CD4-positive, CD25-positive, alpha-beta regulatory T cell (primary cell): ENCODE data around the gene AGXT2. TPM values are rescaled to one million over a fixed set of nuclear protein-coding genes. Genes with fewer than 3 reads are reported as not detected.

Source experiments
- ATAC-seq, 2 donors: fragments of 150-1000 bp; cut with Tn5 transposase; one replicate each; pipeline ENCODE4 v1.10.0; 2021; ENCODE audit warnings: low read depth in 2 of 2, moderate number of reproducible peaks in 2 of 2, moderate library complexity in 1 of 2
- DNase-seq, 3 donors: peaks; one replicate each; pipeline versions ENCODE4 v3.0.0 to v3.0.0-alpha.2; 2012 to 2022; ENCODE audit warnings: mixed read lengths in 1 of 3
- H3K27ac ChIP-seq: one replicate; pipeline ENCODE4 v1.7.0; 2013; ENCODE audit warnings: mild to moderate bottlenecking, low read length; ENCODE audit not compliant: insufficient read depth, poor library complexity, severe bottlenecking
- H3K27me3 ChIP-seq: one replicate; pipeline ENCODE4 v1.7.0; 2013; ENCODE audit warnings: low read length; ENCODE audit not compliant: control insufficient read depth, insufficient read depth
- H3K36me3 ChIP-seq: one replicate; pipeline ENCODE4 v1.7.0; 2013; ENCODE audit warnings: mild to moderate bottlenecking, low read length, moderate library complexity; ENCODE audit not compliant: control insufficient read depth, insufficient read depth
- H3K4me1 ChIP-seq: 2 replicates; pipeline ENCODE4 v1.7.0; 2013; ENCODE audit warnings: mild to moderate bottlenecking, low read length; ENCODE audit not compliant: insufficient read depth, control insufficient read depth, poor library complexity, severe bottlenecking
- H3K4me3 ChIP-seq: one replicate; pipeline ENCODE4 v1.7.0; 2013; ENCODE audit warnings: low read depth, mild to moderate bottlenecking, low read length, moderate library complexity
- H3K9me3 ChIP-seq, 2 experiments: 1 replicate in 1 of 2; 2 replicates in 1 of 2; pipeline ENCODE4 v1.7.0; 2013; ENCODE audit warnings: low read length in 2 of 2, mild to moderate bottlenecking in 1 of 2, moderate library complexity in 1 of 2; ENCODE audit not compliant: control insufficient read depth in 2 of 2
- H3K27ac Mint-ChIP-seq, 3 donors: one replicate each; pipeline ENCODE4 v1.8.0; 2020 to 2022; ENCODE audit warnings: mild to moderate bottlenecking in 3 of 3, mixed read lengths in 3 of 3, moderate library complexity in 2 of 3
- H3K27me3 Mint-ChIP-seq: one replicate; pipeline ENCODE4 v1.8.0; 2022; ENCODE audit warnings: mild to moderate bottlenecking, mixed read lengths
- H3K36me3 Mint-ChIP-seq: one replicate; pipeline ENCODE4 v1.8.0; 2020; ENCODE audit warnings: mixed read lengths
- H3K4me1 Mint-ChIP-seq, 4 donors: one replicate each; pipeline ENCODE4 v1.8.0; 2020 to 2022; ENCODE audit warnings: mixed read lengths in 4 of 4, mild to moderate bottlenecking in 1 of 4
- H3K4me3 Mint-ChIP-seq, 4 donors: one replicate each; pipeline ENCODE4 v1.8.0; 2020 to 2022; ENCODE audit warnings: mild to moderate bottlenecking in 4 of 4, mixed read lengths in 4 of 4, moderate library complexity in 3 of 4
- H3K9me3 Mint-ChIP-seq, 7 donors: one replicate each; pipeline ENCODE4 v1.8.0; 2020 to 2022; ENCODE audit warnings: mixed read lengths in 7 of 7, mild to moderate bottlenecking in 3 of 7, moderate library complexity in 2 of 7
- polyA plus RNA-seq, 4 donors: library from polyadenylated mRNA; unstranded; fragments of 300-500 nt; fragmentation: Illumina TruSeq; gene quantifications; one replicate each; pipeline ENCODE4 v1.2.3, GENCODE V29; 2021
- total RNA-seq: library from RNA; stranded (reverse); gene quantifications from one replicate; pipeline ENCODE4 v1.2.3, GENCODE V29; 2022

Gene AGXT2
- total and polyA plus RNA-seq, 5 donors from 2014 or later: not detected

DNA sequence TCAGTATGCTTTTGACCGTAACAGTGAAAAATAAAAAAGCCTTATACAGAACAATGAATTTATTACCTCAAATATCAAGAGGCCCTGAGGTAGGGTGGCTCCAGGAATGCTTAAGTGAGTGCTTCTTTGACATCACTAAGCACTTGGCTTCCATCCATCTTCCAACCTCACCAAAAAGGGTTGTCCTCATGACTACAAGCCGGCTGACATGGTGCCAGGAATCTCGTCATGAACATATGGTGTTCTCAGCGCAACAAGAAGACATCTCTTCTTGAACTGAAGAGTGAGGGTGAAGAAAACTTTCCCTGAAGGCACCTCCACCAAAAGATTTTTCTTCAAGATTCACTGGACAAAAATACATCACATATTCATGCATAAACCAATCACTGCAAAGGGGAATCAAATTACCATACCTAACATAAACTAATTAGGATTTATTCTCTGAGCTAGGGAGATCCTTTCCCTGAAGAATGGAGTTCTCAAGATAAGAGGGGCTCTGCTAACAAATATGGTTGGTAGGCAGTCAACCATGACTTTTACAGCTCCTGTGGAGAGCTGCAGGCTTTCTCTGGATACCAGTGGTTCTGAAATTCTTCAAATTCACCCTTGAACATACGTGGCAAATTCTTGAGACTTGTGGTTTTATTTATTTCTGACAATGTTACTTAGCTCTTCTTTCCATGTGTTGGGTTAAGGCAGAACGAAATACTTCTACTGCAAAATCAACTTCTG, 49.5 kb downstream of the AGXT2 start:
- no peak overlapping the region for H3K27ac ChIP-seq
- Mint-ChIP-seq H3K4me1 (peaks cover 0 to under 1% (median 0%) of the 10 kb centered on the region in 4 donors), H3K27me3 (peaks cover 15% of the 10 kb centered on the region), H3K4me3 (no peak overlapping the region), H3K27ac (no peak overlapping the region), H3K9me3 (peaks cover 0 to 1% (median 0%) of the 10 kb centered on the region in 7 donors), H3K36me3 (no peaks in the 10 kb centered on the region)
- H3K27me3 ChIP-seq: peaks cover 3% of the 10 kb centered on the region
- ATAC-seq (no peak), DNase-seq (no peak)
- H3K9me3 ChIP-seq: no peaks in the 10 kb centered on the region
- no peak overlapping the region for H3K4me3 ChIP-seq
- H3K4me1 ChIP-seq: no peaks in the 10 kb centered on the region
- no peaks in the 10 kb centered on the region for H3K36me3 ChIP-seq

DNA sequence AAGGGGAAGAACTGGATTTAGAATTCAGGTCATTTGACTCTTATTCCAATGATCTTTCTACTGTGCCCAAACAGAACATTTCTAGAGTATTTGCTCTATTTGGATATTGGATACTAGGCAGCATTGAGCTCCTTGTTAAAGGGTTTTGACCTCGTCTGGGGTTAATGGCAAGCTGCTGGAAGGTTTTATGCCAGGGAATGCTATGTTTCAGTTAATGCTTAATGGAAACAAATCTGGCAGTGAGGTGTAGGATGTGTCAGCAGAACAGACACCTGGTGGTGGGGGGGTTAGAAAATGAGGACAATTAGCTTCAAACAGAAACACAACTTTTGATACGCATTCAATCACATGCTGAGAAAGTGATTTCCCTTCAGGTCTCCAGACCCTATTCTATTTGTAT, 51.5 kb downstream of the AGXT2 start:
- no peak for ATAC-seq
- Mint-ChIP-seq H3K4me3 (no peak overlapping the region), H3K4me1 (no peaks in the 10 kb centered on the region)

DNA sequence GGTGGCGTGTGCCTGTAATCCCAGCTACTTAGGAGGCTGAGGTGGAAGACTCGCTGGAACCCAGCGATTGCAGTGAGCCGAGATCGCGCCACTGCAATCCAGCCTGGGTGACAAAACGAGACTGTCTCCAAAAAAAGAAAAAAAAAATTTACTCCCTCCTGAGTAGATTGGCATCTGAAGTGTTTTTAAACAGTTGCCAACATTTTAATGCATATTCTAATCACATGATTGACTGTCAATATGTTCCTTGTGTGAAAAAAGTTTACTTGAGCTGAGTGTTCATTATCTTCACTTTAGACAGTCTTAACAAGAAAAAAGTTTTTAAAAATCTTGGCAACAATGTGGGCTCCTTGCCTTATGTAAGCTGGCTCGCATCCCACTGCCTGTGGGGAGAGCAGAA, 53.8 kb downstream of the AGXT2 start:
- Histone ChIP-seq H3K27ac (no peak overlapping the region), H3K4me1 (no peaks in the 10 kb centered on the region), H3K4me3 (no peak overlapping the region), H3K36me3 (no peaks in the 10 kb centered on the region), H3K27me3 (peaks cover 3% of the 10 kb centered on the region), H3K9me3 (no peaks in the 10 kb centered on the region)
- Mint-ChIP-seq H3K27me3 (peaks cover 23% of the 10 kb centered on the region), H3K9me3 (peaks cover 0 to 5% (median 0%) of the 10 kb centered on the region in 7 donors), H3K4me1 (no peaks in the 10 kb centered on the region), H3K4me3 (no peak overlapping the region), H3K27ac (no peak overlapping the region), H3K36me3 (no peaks in the 10 kb centered on the region)
- no peak for ATAC-seq
- DNase-seq: no peak

More for the DNA sequence above, 51.5 kb downstream of the AGXT2 start:
- no peak overlapping the region for H3K27ac ChIP-seq
- no peak for DNase-seq
- H3K9me3 ChIP-seq: no peaks in the 10 kb centered on the region
- H3K4me3 ChIP-seq: no peak overlapping the region
- H3K27me3 ChIP-seq: peaks cover 3% of the 10 kb centered on the region
- Mint-ChIP-seq H3K9me3 (peaks cover 0 to 2% (median 0%) of the 10 kb centered on the region in 7 donors), H3K27me3 (peaks cover 13% of the 10 kb centered on the region), H3K36me3 (no peaks in the 10 kb centered on the region), H3K27ac (no peak overlapping the region)
- H3K4me1 ChIP-seq: no peaks in the 10 kb centered on the region
- H3K36me3 ChIP-seq: no peaks in the 10 kb centered on the region

DNA sequence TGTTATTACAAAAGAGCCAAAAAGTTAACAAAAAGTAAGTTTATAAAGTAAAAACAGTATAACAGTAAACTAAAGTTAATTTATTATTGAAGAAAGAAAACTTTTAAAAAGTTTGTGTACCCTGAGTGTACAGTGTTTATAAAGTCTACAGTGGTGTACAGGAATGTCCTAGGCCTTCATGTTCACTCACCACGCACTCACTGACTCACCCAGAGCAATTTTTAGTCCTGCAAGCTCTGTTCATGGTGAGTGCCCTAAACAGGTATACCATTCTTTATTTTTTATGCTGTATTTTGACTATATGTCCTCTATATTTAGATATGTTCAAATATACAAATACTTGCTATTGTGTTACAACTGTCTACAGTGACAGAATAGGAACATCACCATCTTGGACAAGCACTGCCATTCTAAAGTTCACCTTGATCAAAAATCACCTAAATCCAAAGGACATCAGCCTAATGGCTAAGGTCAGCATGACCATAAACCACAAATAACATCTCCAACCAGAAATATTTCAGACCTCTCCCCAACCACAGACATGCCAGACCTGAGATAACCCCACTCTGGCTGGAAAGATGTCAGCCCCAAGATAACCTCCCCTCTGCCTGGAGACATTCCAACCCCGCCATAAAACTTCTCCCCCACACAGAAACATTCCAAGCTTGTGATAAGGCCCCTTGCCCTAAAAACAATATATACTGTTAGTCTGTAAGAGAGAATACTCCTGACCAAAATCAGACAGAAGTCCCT, 56.1 kb downstream of the AGXT2 start:
- Mint-ChIP-seq H3K27me3 (peaks cover 28% of the 10 kb centered on the region), H3K27ac (no peak overlapping the region), H3K4me1 (no peaks in the 10 kb centered on the region), H3K36me3 (no peaks in the 10 kb centered on the region), H3K9me3 (peaks cover 0 to 12% (median 5%) of the 10 kb centered on the region in 7 donors), H3K4me3 (no peak overlapping the region)
- Histone ChIP-seq H3K36me3 (no peaks in the 10 kb centered on the region), H3K27me3 (peaks cover 3% of the 10 kb centered on the region), H3K9me3 (peaks cover 3% of the 10 kb centered on the region in 2 experiments), H3K4me1 (no peaks in the 10 kb centered on the region), H3K4me3 (no peak overlapping the region), H3K27ac (no peak overlapping the region)
- DNase-seq (no peak), ATAC-seq (no peak)

DNA sequence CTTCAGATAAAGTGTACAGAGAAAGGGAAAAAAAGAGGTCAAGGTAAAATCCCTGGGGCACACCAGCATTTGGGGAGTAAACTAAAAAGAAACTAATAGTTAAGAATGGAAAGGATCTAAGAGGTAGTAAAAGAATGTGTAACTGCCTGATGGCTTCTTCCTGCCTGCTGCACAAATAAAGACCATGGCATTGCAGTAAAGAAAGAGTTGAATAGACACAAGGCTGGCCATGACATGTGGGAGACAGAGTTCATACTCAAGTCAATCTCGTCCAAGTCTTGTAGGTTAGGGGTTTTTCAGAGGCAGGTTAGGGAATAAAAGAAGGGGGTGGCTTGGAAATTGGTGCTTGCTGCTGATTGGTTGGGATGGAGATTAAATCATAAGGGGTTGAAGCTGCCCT, 60.8 kb downstream of the AGXT2 start:
- no peak for DNase-seq
- no peak overlapping the region for H3K27ac ChIP-seq
- no peaks in the 10 kb centered on the region for H3K4me1 ChIP-seq
- no peak overlapping the region for H3K4me3 ChIP-seq
- H3K9me3 ChIP-seq: peaks cover 3% of the 10 kb centered on the region in 2 experiments
- Mint-ChIP-seq H3K4me3 (no peak overlapping the region), H3K36me3 (no peaks in the 10 kb centered on the region), H3K27ac (no peak overlapping the region), H3K9me3 (peaks cover 0 to 30% (median 8%) of the 10 kb centered on the region in 7 donors), H3K27me3 (peaks cover 16% of the 10 kb centered on the region), H3K4me1 (no peaks in the 10 kb centered on the region)
- H3K36me3 ChIP-seq: no peaks in the 10 kb centered on the region
- H3K27me3 ChIP-seq: no peaks in the 10 kb centered on the region
- no peak for ATAC-seq

DNA sequence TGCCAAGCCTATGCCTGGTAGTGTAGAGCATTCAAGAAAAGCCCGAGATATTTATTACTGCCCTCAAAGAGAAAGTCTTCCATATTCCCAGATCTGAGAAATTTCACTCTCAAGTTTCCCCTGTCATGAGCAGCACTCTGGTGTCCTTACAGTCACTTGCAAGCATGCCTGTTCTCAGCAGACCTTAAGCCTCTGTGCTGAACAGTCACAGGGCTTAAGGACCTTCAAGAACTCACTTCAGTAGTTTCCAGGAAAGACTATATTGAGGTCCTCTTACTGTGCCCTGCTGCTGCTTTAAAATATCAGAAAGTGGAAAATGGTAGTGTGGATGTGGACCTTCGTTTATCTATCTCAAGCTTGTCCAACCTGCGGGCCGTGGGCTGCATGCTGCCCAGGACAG, 64.9 kb downstream of the AGXT2 start:
- Histone ChIP-seq H3K4me3 (no peak overlapping the region), H3K9me3 (peaks cover 3% of the 10 kb centered on the region in 2 experiments), H3K27ac (no peak overlapping the region), H3K36me3 (no peaks in the 10 kb centered on the region), H3K4me1 (no peaks in the 10 kb centered on the region), H3K27me3 (no peaks in the 10 kb centered on the region)
- Mint-ChIP-seq H3K36me3 (no peaks in the 10 kb centered on the region), H3K4me3 (no peak overlapping the region), H3K27me3 (peaks cover 8% of the 10 kb centered on the region), H3K27ac (no peak overlapping the region), H3K9me3 (peaks cover 0 to 34% (median 13%) of the 10 kb centered on the region in 7 donors), H3K4me1 (no peaks in the 10 kb centered on the region)
- no peak for ATAC-seq
- no peak for DNase-seq

DNA sequence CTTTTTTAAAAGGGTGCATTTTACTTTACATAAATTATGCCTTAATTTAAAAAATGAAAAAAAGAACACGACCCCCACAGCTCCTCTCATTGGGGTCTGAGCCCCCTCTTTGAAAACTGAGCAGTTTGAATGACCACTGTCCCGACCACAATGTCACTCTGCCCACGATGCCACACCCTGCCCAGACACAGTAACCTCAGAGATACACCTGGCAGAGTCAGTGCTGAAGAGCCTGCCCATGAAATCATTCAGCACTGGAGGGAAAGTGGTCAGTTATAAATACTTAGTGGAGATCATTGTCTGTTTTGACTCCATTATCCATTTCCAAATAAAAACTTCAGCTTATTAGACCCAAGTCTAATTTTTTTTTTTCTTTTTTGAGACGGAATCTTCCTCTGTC, 69.1 kb downstream of the AGXT2 start:
- Histone ChIP-seq H3K27ac (no peak overlapping the region), H3K36me3 (no peaks in the 10 kb centered on the region), H3K4me1 (no peaks in the 10 kb centered on the region), H3K9me3 (no peaks in the 10 kb centered on the region), H3K4me3 (no peak overlapping the region), H3K27me3 (no peaks in the 10 kb centered on the region)
- no peak for DNase-seq
- Mint-ChIP-seq H3K4me3 (no peak overlapping the region), H3K4me1 (no peaks in the 10 kb centered on the region), H3K36me3 (no peaks in the 10 kb centered on the region), H3K27me3 (peaks cover 4% of the 10 kb centered on the region), H3K9me3 (peaks cover 0 to 12% (median 3%) of the 10 kb centered on the region in 7 donors), H3K27ac (no peak overlapping the region)
- no peak for ATAC-seq
